Measurements from ENCODE around the gene AP2M1.
A peak's percentile ranks its signal among the peaks of the same experiment; 100 is the strongest.

AP2M1 gene

GRCh38 chr3:184174646-184175492, at the start of gene AP2M1:
Gene AP2M1, plus strand, starts transcription at chr3:184174855. Its CDS starts 2,139 bp downstream, at chr3:184176994.
- Histone ChIP-seq H3K4me1 (ENCODE audit: control insufficient read depth, insufficient read depth, low read length) (peaks cover 1% of the 10 kb centered on the region; the same call in 1 of the 2 replicates), H3K36me3 (ENCODE audit: control insufficient read depth, insufficient read depth, low read length) (peaks cover 27% of the 10 kb centered on the region), H3K4me3 (ENCODE audit: low read length) (peak within 1 kb of the TSS; percentile 86), H3K27ac (ENCODE audit: low read length) (no peak within 1 kb of the TSS), H3K9me3 (ENCODE audit: control insufficient read depth, insufficient read depth, low read length) (no peaks in the 10 kb centered on the region), H3K27me3 (ENCODE audit: control insufficient read depth, insufficient read depth, low read length) (no peaks in the 10 kb centered on the region)
- no CpG with 5 or more reads among the region's 73 CpGs for WGBS (ENCODE audit: insufficient coverage, insufficient read length)
- DNase-seq (ENCODE audit: low read depth, low spot score), result peak; percentile 94

GRCh38 chr3:184126006-184126405, 48.6 kb upstream of the AP2M1 start:
- no peak overlapping the region for H3K27ac ChIP-seq (ENCODE audit: low read length)
- no CpG with 5 or more reads among the region's 3 CpGs for WGBS (ENCODE audit: insufficient coverage, insufficient read length)
- no peak for DNase-seq (ENCODE audit: low read depth, low spot score)

GRCh38 chr3:184129012-184129411, 45.6 kb upstream of the AP2M1 start:
- no peaks in the 10 kb centered on the region for H3K27me3 ChIP-seq (ENCODE audit: control insufficient read depth, insufficient read depth, low read length)
- H3K9me3 ChIP-seq (ENCODE audit: control insufficient read depth, insufficient read depth, low read length), result no peaks in the 10 kb centered on the region
- H3K4me1 ChIP-seq (ENCODE audit: control insufficient read depth, insufficient read depth, low read length), result peaks cover 1% of the 10 kb centered on the region; the same call in 1 of the 2 replicates
- H3K36me3 ChIP-seq (ENCODE audit: control insufficient read depth, insufficient read depth, low read length), result no peaks in the 10 kb centered on the region
- DNase-seq (ENCODE audit: low read depth, low spot score), result no peak
- H3K4me3 ChIP-seq (ENCODE audit: low read length), result no peak overlapping the region
- no CpG with 5 or more reads among the region's 2 CpGs for WGBS (ENCODE audit: insufficient coverage, insufficient read length)
- H3K27ac ChIP-seq (ENCODE audit: low read length), result no peak overlapping the region

More at GRCh38 chr3:184126006-184126405, 48.6 kb upstream of the AP2M1 start:
- Histone ChIP-seq H3K4me1 (ENCODE audit: control insufficient read depth, insufficient read depth, low read length) (peaks cover 1% of the 10 kb centered on the region; the same call in 1 of the 2 replicates), H3K9me3 (ENCODE audit: control insufficient read depth, insufficient read depth, low read length) (no peaks in the 10 kb centered on the region), H3K4me3 (ENCODE audit: low read length) (no peak overlapping the region), H3K36me3 (ENCODE audit: control insufficient read depth, insufficient read depth, low read length) (no peaks in the 10 kb centered on the region), H3K27me3 (ENCODE audit: control insufficient read depth, insufficient read depth, low read length) (no peaks in the 10 kb centered on the region)

DNA sequence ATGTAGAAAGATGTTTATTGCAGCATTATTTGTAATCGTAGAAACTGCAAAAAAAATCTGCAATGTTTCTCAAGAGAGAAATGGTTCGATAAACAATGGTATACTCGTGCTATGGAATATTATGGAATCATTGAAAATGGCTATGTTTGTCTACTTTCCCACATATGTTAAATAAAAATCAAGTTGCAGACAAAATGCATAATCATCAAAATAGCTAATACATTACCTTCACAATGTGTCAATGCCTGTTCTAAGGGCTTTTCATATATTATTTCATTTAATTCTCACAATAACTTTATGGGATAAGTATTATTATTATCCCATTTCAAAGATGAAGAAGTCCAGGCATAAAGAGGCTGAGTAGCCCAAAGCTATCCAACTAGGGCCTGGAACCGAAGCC, 41.7 kb upstream of the AP2M1 start:
- no CpG with 5 or more reads among the region's 4 CpGs for WGBS (ENCODE audit: insufficient coverage, insufficient read length)
- Histone ChIP-seq H3K4me3 (ENCODE audit: low read length) (no peak overlapping the region), H3K36me3 (ENCODE audit: control insufficient read depth, insufficient read depth, low read length) (no peaks in the 10 kb centered on the region), H3K27ac (ENCODE audit: low read length) (no peak overlapping the region), H3K4me1 (ENCODE audit: control insufficient read depth, insufficient read depth, low read length) (peaks cover 1% of the 10 kb centered on the region; the same call in 1 of the 2 replicates), H3K27me3 (ENCODE audit: control insufficient read depth, insufficient read depth, low read length) (no peaks in the 10 kb centered on the region), H3K9me3 (ENCODE audit: control insufficient read depth, insufficient read depth, low read length) (no peaks in the 10 kb centered on the region)
- DNase-seq (ENCODE audit: low read depth, low spot score), result no peak

- Histone ChIP-seq H3K27me3 (ENCODE audit: control insufficient read depth, insufficient read depth, low read length) (no peaks in the 10 kb centered on the region), H3K36me3 (ENCODE audit: control insufficient read depth, insufficient read depth, low read length) (no peaks in the 10 kb centered on the region), H3K9me3 (ENCODE audit: control insufficient read depth, insufficient read depth, low read length) (no peaks in the 10 kb centered on the region), H3K4me3 (ENCODE audit: low read length) (peak overlapping the region; percentile 69; the same call in 1 of the 2 replicates), H3K4me1 (ENCODE audit: control insufficient read depth, insufficient read depth, low read length) (no peaks in the 10 kb centered on the region), H3K27ac (ENCODE audit: low read length) (no peak overlapping the region)
- WGBS (ENCODE audit: insufficient coverage, insufficient read length), result no CpG with 5 or more reads among the region's 37 CpGs
- no peak for DNase-seq (ENCODE audit: low read depth, low spot score)
Observed at GRCh38 chr3:184133840-184134745, 40.6 kb upstream of the AP2M1 start.

- Histone ChIP-seq H3K4me3 (ENCODE audit: low read length) (peak overlapping the region; percentile 69; the same call in 1 of the 2 replicates), H3K27me3 (ENCODE audit: control insufficient read depth, insufficient read depth, low read length) (no peaks in the 10 kb centered on the region), H3K4me1 (ENCODE audit: control insufficient read depth, insufficient read depth, low read length) (no peaks in the 10 kb centered on the region), H3K9me3 (ENCODE audit: control insufficient read depth, insufficient read depth, low read length) (no peaks in the 10 kb centered on the region), H3K36me3 (ENCODE audit: control insufficient read depth, insufficient read depth, low read length) (no peaks in the 10 kb centered on the region), H3K27ac (ENCODE audit: low read length) (no peak overlapping the region)
- WGBS (ENCODE audit: insufficient coverage, insufficient read length), result no CpG with 5 or more reads among the region's 21 CpGs
- DNase-seq (ENCODE audit: low read depth, low spot score), result no peak
Observed at GRCh38 chr3:184134746-184135148, 39.9 kb upstream of the AP2M1 start.

- Histone ChIP-seq H3K27ac (ENCODE audit: low read length) (no peak within 1 kb of the TSS), H3K36me3 (ENCODE audit: control insufficient read depth, insufficient read depth, low read length) (no peaks in the 10 kb centered on the region; the same call in 1 of the 2 replicates), H3K4me1 (ENCODE audit: control insufficient read depth, insufficient read depth, low read length) (no peaks in the 10 kb centered on the region), H3K9me3 (ENCODE audit: control insufficient read depth, insufficient read depth, low read length) (no peaks in the 10 kb centered on the region), H3K27me3 (ENCODE audit: control insufficient read depth, insufficient read depth, low read length) (no peaks in the 10 kb centered on the region), H3K4me3 (ENCODE audit: low read length) (peak within 1 kb of the TSS; percentile 69; the same call in 1 of the 2 replicates)
- peak; percentile 80 for DNase-seq (ENCODE audit: low read depth, low spot score)
- WGBS (ENCODE audit: insufficient coverage, insufficient read length), result no CpG with 5 or more reads among the region's 56 CpGs
Observed at GRCh38 chr3:184135149-184135910, 39.3 kb upstream of the AP2M1 start, which contains the start of gene EIF2B5. Gene EIF2B5, plus strand, starts transcription at chr3:184135358. Its CDS starts 28 bp downstream, at chr3:184135386.

- no peaks in the 10 kb centered on the region for H3K9me3 ChIP-seq (ENCODE audit: control insufficient read depth, insufficient read depth, low read length)
- H3K4me3 ChIP-seq (ENCODE audit: low read length), result peak overlapping the region; percentile 69; the same call in 1 of the 2 replicates
- no peaks in the 10 kb centered on the region; the same call in 1 of the 2 replicates for H3K36me3 ChIP-seq (ENCODE audit: control insufficient read depth, insufficient read depth, low read length)
- no peaks in the 10 kb centered on the region for H3K4me1 ChIP-seq (ENCODE audit: control insufficient read depth, insufficient read depth, low read length)
- no CpG with 5 or more reads among the region's 9 CpGs for WGBS (ENCODE audit: insufficient coverage, insufficient read length)
- DNase-seq (ENCODE audit: low read depth, low spot score), result no peak
- no peak overlapping the region for H3K27ac ChIP-seq (ENCODE audit: low read length)
- no peaks in the 10 kb centered on the region for H3K27me3 ChIP-seq (ENCODE audit: control insufficient read depth, insufficient read depth, low read length)
Observed at GRCh38 chr3:184135911-184136260, 38.8 kb upstream of the AP2M1 start.

GRCh38 chr3:184140436-184140835, 34.2 kb upstream of the AP2M1 start:
- H3K27me3 ChIP-seq (ENCODE audit: control insufficient read depth, insufficient read depth, low read length), result no peaks in the 10 kb centered on the region
- H3K27ac ChIP-seq (ENCODE audit: low read length), result no peak overlapping the region
- H3K9me3 ChIP-seq (ENCODE audit: control insufficient read depth, insufficient read depth, low read length), result no peaks in the 10 kb centered on the region
- WGBS (ENCODE audit: insufficient coverage, insufficient read length), result no CpG with 5 or more reads among the region's 10 CpGs
- H3K36me3 ChIP-seq (ENCODE audit: control insufficient read depth, insufficient read depth, low read length), result peaks cover 18% of the 10 kb centered on the region; the same call in 1 of the 2 replicates
- no peaks in the 10 kb centered on the region for H3K4me1 ChIP-seq (ENCODE audit: control insufficient read depth, insufficient read depth, low read length)
- no peak overlapping the region for H3K4me3 ChIP-seq (ENCODE audit: low read length)
- DNase-seq (ENCODE audit: low read depth, low spot score), result no peak
